HCT116 (cell line): ENCODE measurements around the gene GPR45. TPM values are rescaled to one million over a fixed set of nuclear protein-coding genes. Genes with fewer than 3 reads are reported as not detected.

ENCODE experiments used
- ATAC-seq: fragments of 200-7000 bp; cut with Tn5 transposase; 2 replicates; pipeline ENCODE4 v1.9.1; 2020; ENCODE audit warnings: mild to moderate bottlenecking, moderate library complexity
- Bru-seq: library from RNA; stranded (reverse); fragments of 400-500 nt; gene quantifications from one replicate; lab custom pipeline; 2021; lab: Mats Ljungman, UMichigan
- BruChase-seq, 2 experiments: library from RNA; stranded (reverse); fragments of 400-500 nt; gene quantifications; one replicate each; lab custom pipeline; 2021; lab: Mats Ljungman, UMichigan
- BruUV-seq: library from RNA; stranded (reverse); fragments of 400-500 nt; replicated peaks from 2 replicates; lab custom pipeline; 2021; lab: Mats Ljungman, UMichigan
- CTCF ChIA-PET: fragments of 300-600 bp; sonication (Branson Sonifier 250); formaldehyde crosslinking; loops from one replicate; lab custom pipeline; 2021; ENCODE audit warnings: antibody characterized with exemption; lab: Charles Lee
- POLR2A ChIA-PET: fragments of 300-600, 350-600 bp; sonication (Branson Sonifier 250); formaldehyde crosslinking; loops from one replicate; lab custom pipeline; 2021; ENCODE audit warnings: antibody characterized with exemption; lab: Charles Lee
- RAD21 ChIA-PET, 2 experiments: fragments of 300-600 bp; sonication (Branson Sonifier 250); formaldehyde crosslinking; loops; one replicate each; lab custom pipeline; 2023; ENCODE audit warnings: low total read pairs in 2 of 2; ENCODE audit not compliant: uncharacterized antibody in 2 of 2, unreplicated experiment in 2 of 2, low non-redundant PET in 1 of 2; lab: Charles Lee
- DNase-seq: peaks from one replicate; pipeline ENCODE4 v3.0.0-alpha.2; 2010; ENCODE audit warnings: low read depth, low spot score
- H2AFZ ChIP-seq: fragments of 200-600 bp; shearing (Covaris generic), sonication (generic); 2 replicates; pipeline ENCODE4 v1.6.1; 2017; ENCODE audit warnings: low read depth, mixed run types, mixed read lengths, antibody characterized with exemption, low read length; ENCODE audit not compliant: poor library complexity, severe bottlenecking
- H3K27ac ChIP-seq: 2 replicates; pipeline ENCODE4 v1.5.1; 2012; ENCODE audit warnings: low read depth, low read length
- H3K27me3 ChIP-seq: fragments of 200-600 bp; sonication (generic); 2 replicates; pipeline ENCODE4 v1.6.1; 2016; ENCODE audit warnings: mixed run types, low read length, mixed read lengths; ENCODE audit not compliant: insufficient read depth
- H3K36me3 ChIP-seq, 2 experiments: fragments of 200-500 bp in 1 of 2; fragments of 200-600 bp in 1 of 2; sonication (Bioruptor generic) in 1 of 2; sonication (generic) in 1 of 2; 2 replicates each; pipeline versions ENCODE4 v1.5.1 to v1.6.1; 2014 to 2016; ENCODE audit warnings: low read length in 2 of 2, inconsistent platforms in 1 of 2, mixed read lengths in 1 of 2, mixed run types in 1 of 2; ENCODE audit not compliant: insufficient read depth in 2 of 2, control insufficient read depth in 1 of 2
- H3K4me1 ChIP-seq, 2 experiments: fragments of 200-600 bp in 1 of 2; sonication (generic) in 1 of 2; 2 replicates each; pipeline versions ENCODE4 v1.5.1 to v1.6.1; 2012 to 2017; ENCODE audit warnings: low read length in 2 of 2, inconsistent platforms in 1 of 2, mild to moderate bottlenecking in 1 of 2, mixed read lengths in 1 of 2, mixed run types in 1 of 2, moderate library complexity in 1 of 2; ENCODE audit not compliant: insufficient read depth in 2 of 2, control insufficient read depth in 1 of 2
- H3K4me2 ChIP-seq: fragments of 200-600 bp; sonication (generic); 2 replicates; pipeline ENCODE4 v1.6.1; 2017; ENCODE audit warnings: mixed run types, low read length, mixed read lengths
- H3K4me3 ChIP-seq, 2 experiments: fragments of 200-600 bp in 1 of 2; sonication (generic) in 1 of 2; replicated peaks in 1 of 2; 2 replicates each; pipeline ENCODE4 v1.5.1; 2011 to 2016; ENCODE audit warnings: low read length in 2 of 2, control low read depth in 1 of 2, low read depth in 1 of 2, mild to moderate bottlenecking in 1 of 2, mixed read lengths in 1 of 2, mixed run types in 1 of 2
- H3K79me2 ChIP-seq: fragments of 200-600 bp; sonication (generic); 2 replicates; pipeline ENCODE4 v1.6.1; 2017; ENCODE audit warnings: mild to moderate bottlenecking, mixed run types, low read length, moderate library complexity, mixed read lengths; ENCODE audit not compliant: insufficient read depth
- H3K9ac ChIP-seq: fragments of 200-600 bp; sonication (generic); 2 replicates; pipeline ENCODE4 v1.6.1; 2016; ENCODE audit warnings: low read length, mixed read lengths
- H3K9me2 ChIP-seq: fragments of 200-600 bp; sonication (generic), shearing (Covaris generic); 2 replicates; pipeline ENCODE4 v1.6.1; 2017; ENCODE audit warnings: mixed run types, mild to moderate bottlenecking, moderate library complexity; ENCODE audit not compliant: insufficient read depth
- H3K9me3 ChIP-seq, 2 experiments: fragments of 200-500 bp in 1 of 2; fragments of 200-600 bp in 1 of 2; sonication (Bioruptor generic) in 1 of 2; sonication (generic) in 1 of 2; 2 replicates each; pipeline ENCODE4 v1.6.1; 2014 to 2017; ENCODE audit warnings: low read length in 2 of 2, mixed read lengths in 2 of 2, inconsistent platforms in 1 of 2, low read depth in 1 of 2, mild to moderate bottlenecking in 1 of 2, mixed run types in 1 of 2, moderate library complexity in 1 of 2; ENCODE audit not compliant: control insufficient read depth in 1 of 2, insufficient read depth in 1 of 2
- H4K20me1 ChIP-seq: fragments of 200-600 bp; sonication (generic), shearing (Covaris generic); 2 replicates; pipeline ENCODE4 v1.6.1; 2017; ENCODE audit warnings: mixed run types, mild to moderate bottlenecking, moderate library complexity; ENCODE audit not compliant: insufficient read depth
- EGR1 ChIP-seq: IDR thresholded peaks from 2 replicates; pipeline ENCODE4 v1.6.1; 2012; ENCODE audit warnings: low read depth
- ELF1 ChIP-seq: IDR thresholded peaks from 2 replicates; pipeline ENCODE4 v1.6.1; 2012; ENCODE audit warnings: low read depth, borderline replicate concordance
- EZH2 ChIP-seq: fragments of 200-600 bp; sonication (generic); IDR thresholded peaks from 2 replicates; pipeline ENCODE4 v1.6.1; 2017; ENCODE audit warnings: antibody characterized with exemption, mixed run types
- EZH2phosphoT487 ChIP-seq: fragments of 200-600 bp; IDR thresholded peaks from 2 replicates; pipeline ENCODE4 v1.6.1; 2018; ENCODE audit warnings: antibody characterized with exemption, borderline replicate concordance
- FOSL1 ChIP-seq: IDR thresholded peaks from 2 replicates; pipeline ENCODE4 v1.6.1; 2012; ENCODE audit warnings: low read depth
- MAX ChIP-seq: IDR thresholded peaks from 2 replicates; pipeline ENCODE4 v1.6.1; 2012
- POLR2A ChIP-seq: IDR thresholded peaks from 2 replicates; pipeline ENCODE4 v1.7.0; 2011; ENCODE audit warnings: borderline replicate concordance; ENCODE audit not compliant: insufficient read depth, insufficient read length; ENCODE audit errors: extremely low read depth
- POLR2AphosphoS5 ChIP-seq: IDR thresholded peaks from 2 replicates; pipeline ENCODE4 v1.6.1; 2011; ENCODE audit warnings: mild to moderate bottlenecking, low read depth, low read length, moderate library complexity
- RAD21 ChIP-seq: IDR thresholded peaks from 2 replicates; pipeline ENCODE4 v1.6.1; 2012; ENCODE audit warnings: low read depth, mild to moderate bottlenecking
- SIN3A ChIP-seq: IDR thresholded peaks from 2 replicates; pipeline ENCODE4 v1.6.1; 2012; ENCODE audit warnings: low read depth
- SP1 ChIP-seq: IDR thresholded peaks from 2 replicates; pipeline ENCODE4 v1.6.1; 2012; ENCODE audit warnings: low read depth
- SRF ChIP-seq: IDR thresholded peaks from 2 replicates; pipeline ENCODE4 v1.6.1; 2012; ENCODE audit warnings: low read depth
- TCF7L2 ChIP-seq: IDR thresholded peaks from 2 replicates; pipeline ENCODE4 v1.7.0; 2011; ENCODE audit warnings: borderline replicate concordance, inconsistent platforms; ENCODE audit not compliant: insufficient read depth, insufficient read length; ENCODE audit errors: extremely low read depth
- YY1 ChIP-seq: IDR thresholded peaks from 2 replicates; pipeline ENCODE4 v1.6.1; 2011; ENCODE audit warnings: low read length, low read depth, moderate library complexity, mild to moderate bottlenecking; ENCODE audit not compliant: insufficient replicate concordance; ENCODE audit errors: extremely low read depth
- ZBTB33 ChIP-seq: IDR thresholded peaks from 2 replicates; pipeline ENCODE4 v1.6.1; 2011; ENCODE audit warnings: mild to moderate bottlenecking, low read length, moderate library complexity; ENCODE audit not compliant: insufficient replicate concordance; ENCODE audit errors: extremely low read depth
- ZNF274 ChIP-seq: fragments of 200-500 bp; sonication (Bioruptor generic); IDR thresholded peaks from 2 replicates; pipeline ENCODE4 v1.6.1; 2014; ENCODE audit warnings: mild to moderate bottlenecking, low read depth, low read length, inconsistent platforms
- intact Hi-C: fragments of 100-400 bp; cut with micrococcal nuclease; formaldehyde crosslinking; loops from 2 replicates; pipeline ENCODE4 v1.10.0; 2022
- long read RNA-seq: library from polyadenylated mRNA; unstranded; transcript quantifications from one replicate; pipeline ENCODE4 v2.0.0, GENCODE V29; 2021; ENCODE audit not compliant: unreplicated experiment
- polyA plus RNA-seq: library from polyadenylated mRNA; unstranded; fragments of >200 nt; gene quantifications from 2 replicates; pipeline ENCODE4 v1.2.1, GENCODE V29; 2012; ENCODE audit warnings: missing spikeins
- total RNA-seq: library from RNA; stranded (reverse); gene quantifications from one replicate; pipeline ENCODE4 v1.2.1, GENCODE V29; 2021; ENCODE audit not compliant: unreplicated experiment
- TF ChIP-seq, protein P1 (sequence below): IDR thresholded peaks from 2 replicates; pipeline ENCODE4 v1.6.1; 2012
- TF ChIP-seq, protein P2 (sequence below), 3 experiments: fragments of 200-600 bp in 1 of 3; sonication (generic) in 1 of 3; IDR thresholded peaks in 2 of 3; conservative IDR thresholded peaks in 1 of 3; 2 replicates each; pipeline ENCODE4 v1.5.1; 2012 to 2017; ENCODE audit warnings: low read depth in 2 of 3, low read length in 2 of 3, antibody characterized with exemption in 1 of 3, borderline replicate concordance in 1 of 3, control low read depth in 1 of 3, mild to moderate bottlenecking in 1 of 3, mixed read lengths in 1 of 3, mixed run types in 1 of 3, moderate library complexity in 1 of 3; ENCODE audit not compliant: insufficient read depth in 1 of 3

The GPR45 gene
- 0.30 TPM for total RNA-seq
- 0.07 and 0.27 TPM in 2 replicates for polyA plus RNA-seq
- Bru-seq, nascent RNA = percentile 17 among the genes with signal in this experiment
- BruChase-seq, experiment 1, labeled RNA remaining after a 6-hour chase = not detected
- percentile 32 among the genes with signal in this experiment for BruChase-seq, experiment 2, labeled RNA remaining after a 2-hour chase
- long read RNA-seq = 0 reads

GRCh38 chr2:105241443-105241842, at the start of gene GPR45:
Gene GPR45 (plus strand): TSS chr2:105241743. CDS start chr2:105241859, 116 bp downstream.
- Histone ChIP-seq H3K4me2 (no peak within 1 kb of the TSS), H3K9ac (no peak within 1 kb of the TSS), H4K20me1 (no peaks in the 10 kb centered on the region), H3K27me3 (no peaks in the 10 kb centered on the region), H3K9me2 (no peaks in the 10 kb centered on the region), H2AFZ (no peak within 1 kb of the TSS), H3K4me1 (peaks cover 6 to 17% of the 10 kb centered on the region in 2 experiments; a peak in 3 of 4 replicates), H3K9me3 (no peaks in the 10 kb centered on the region), H3K4me3 (no peak within 1 kb of the TSS)
- ChIA-PET RAD21 (no interaction called here), CTCF (interaction anchor here (1.4 to 1.7 kb wide), 3 partner anchors 10 to 126 kb away, joined by 3 to 7 read pairs (median 3); no protein-coding TSS in a partner anchor)
- TF ChIP-seq EGR1 (no peak), MAX (no peak), RAD21 (no peak), ZBTB33 (no peak), POLR2AphosphoS5 (no peak), POLR2A (no peak), SP1 (no peak), FOSL1 (no peak), ZNF274 (no peak), EZH2phosphoT487 (no peak), YY1 (no peak), SRF (no peak), TCF7L2 (no peak), EZH2 (no peak), SIN3A (no peak), ELF1 (no peak)
- TF ChIP-seq, protein P1, sequence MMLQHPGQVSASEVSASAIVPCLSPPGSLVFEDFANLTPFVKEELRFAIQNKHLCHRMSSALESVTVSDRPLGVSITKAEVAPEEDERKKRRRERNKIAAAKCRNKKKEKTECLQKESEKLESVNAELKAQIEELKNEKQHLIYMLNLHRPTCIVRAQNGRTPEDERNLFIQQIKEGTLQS = no peak
- TF ChIP-seq, protein P2, sequence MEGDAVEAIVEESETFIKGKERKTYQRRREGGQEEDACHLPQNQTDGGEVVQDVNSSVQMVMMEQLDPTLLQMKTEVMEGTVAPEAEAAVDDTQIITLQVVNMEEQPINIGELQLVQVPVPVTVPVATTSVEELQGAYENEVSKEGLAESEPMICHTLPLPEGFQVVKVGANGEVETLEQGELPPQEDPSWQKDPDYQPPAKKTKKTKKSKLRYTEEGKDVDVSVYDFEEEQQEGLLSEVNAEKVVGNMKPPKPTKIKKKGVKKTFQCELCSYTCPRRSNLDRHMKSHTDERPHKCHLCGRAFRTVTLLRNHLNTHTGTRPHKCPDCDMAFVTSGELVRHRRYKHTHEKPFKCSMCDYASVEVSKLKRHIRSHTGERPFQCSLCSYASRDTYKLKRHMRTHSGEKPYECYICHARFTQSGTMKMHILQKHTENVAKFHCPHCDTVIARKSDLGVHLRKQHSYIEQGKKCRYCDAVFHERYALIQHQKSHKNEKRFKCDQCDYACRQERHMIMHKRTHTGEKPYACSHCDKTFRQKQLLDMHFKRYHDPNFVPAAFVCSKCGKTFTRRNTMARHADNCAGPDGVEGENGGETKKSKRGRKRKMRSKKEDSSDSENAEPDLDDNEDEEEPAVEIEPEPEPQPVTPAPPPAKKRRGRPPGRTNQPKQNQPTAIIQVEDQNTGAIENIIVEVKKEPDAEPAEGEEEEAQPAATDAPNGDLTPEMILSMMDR (IDR thresholded peaks at IDR 0.05 in 2 of 3, conservative IDR thresholded peaks at IDR 0.05 in 1 of 3; ENCODE audit: borderline replicate concordance in 1 of 3, insufficient read depth in 1 of 3, low read depth in 2 of 3, low read length in 2 of 3) = no peak
- TF ChIP-seq, all 23 proteins: peak for 0
- no peak for DNase-seq
- H3K27ac ChIP-seq = no peak within 1 kb of the TSS
- POLR2A ChIA-PET = no interaction called here
- no TSS peak for BruUV-seq
- no peaks in the 10 kb centered on the region for H3K79me2 ChIP-seq
- H3K36me3 ChIP-seq = no peaks in the 10 kb centered on the region
- no peak for ATAC-seq
- intact Hi-C loops = no loop called here
